ACC112 (cell line): ENCODE data around the gene TTC22.

Source experiments
- H2AFZ ChIP-seq: fragments of 200-600 bp; sonication (generic); one replicate; pipeline ENCODE4 v1.6.0; 2017; ENCODE audit warnings: antibody characterized with exemption, low read length; ENCODE audit not compliant: unreplicated experiment
- H3K27ac ChIP-seq: fragments of 200-600 bp; sonication (generic); 2 replicates; pipeline ENCODE4 v1.5.1; 2014; ENCODE audit warnings: low read depth, mild to moderate bottlenecking, antibody characterized with exemption, low read length, moderate library complexity
- H3K27me3 ChIP-seq: fragments of 200-600 bp; sonication (generic); 2 replicates; pipeline ENCODE4 v1.6.1; 2014; ENCODE audit warnings: mild to moderate bottlenecking, antibody characterized with exemption, low read length, moderate library complexity, mixed read lengths; ENCODE audit not compliant: insufficient read depth
- H3K36me3 ChIP-seq: fragments of 200-600 bp; sonication (generic); 2 replicates; pipeline ENCODE4 v1.6.1; 2016; ENCODE audit warnings: mild to moderate bottlenecking, antibody characterized with exemption, low read length, moderate library complexity, mixed read lengths; ENCODE audit not compliant: insufficient read depth
- H3K4me1 ChIP-seq: fragments of 200-600 bp; sonication (generic); one replicate; pipeline ENCODE4 v1.6.1; 2016; ENCODE audit warnings: low read length, mixed read lengths; ENCODE audit not compliant: insufficient read depth, unreplicated experiment, control insufficient read depth
- H3K4me3 ChIP-seq: fragments of 200-600 bp; sonication (generic); 2 replicates; pipeline ENCODE4 v1.5.1; 2014; ENCODE audit warnings: mild to moderate bottlenecking, low read depth, low read length
- H3K79me2 ChIP-seq: fragments of 200-600 bp; sonication (generic); one replicate; pipeline ENCODE4 v1.6.0; 2016; ENCODE audit warnings: low read length; ENCODE audit not compliant: control insufficient read depth, unreplicated experiment, insufficient read depth

TTC22 gene

DNA sequence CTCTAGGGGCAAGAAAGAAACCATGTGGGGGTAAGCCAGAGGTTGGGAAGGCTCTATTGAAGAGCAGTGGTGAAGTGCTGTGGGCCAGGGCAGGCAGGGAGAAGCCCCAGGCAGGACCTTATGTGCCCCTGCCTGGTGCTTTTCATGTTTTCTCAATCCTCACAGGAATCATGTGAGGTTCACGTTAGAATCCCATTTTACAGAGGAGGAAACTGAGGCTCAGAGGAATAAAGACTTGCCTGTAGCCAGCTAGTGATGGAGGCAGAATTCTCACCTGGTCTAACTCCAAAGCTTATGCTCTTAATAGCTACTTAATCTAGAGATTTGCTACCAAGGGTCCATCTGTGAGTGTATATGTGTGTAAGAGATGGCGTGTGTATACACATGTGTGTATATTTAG, 4.2 kb downstream of the TTC22 start:
- Histone ChIP-seq H3K79me2 (no peaks in the 10 kb centered on the region), H2AFZ (no peak overlapping the region), H3K4me3 (no peak overlapping the region), H3K36me3 (no peaks in the 10 kb centered on the region), H3K27ac (no peak overlapping the region), H3K27me3 (peaks cover 21% of the 10 kb centered on the region), H3K4me1 (peaks cover 26% of the 10 kb centered on the region)

DNA sequence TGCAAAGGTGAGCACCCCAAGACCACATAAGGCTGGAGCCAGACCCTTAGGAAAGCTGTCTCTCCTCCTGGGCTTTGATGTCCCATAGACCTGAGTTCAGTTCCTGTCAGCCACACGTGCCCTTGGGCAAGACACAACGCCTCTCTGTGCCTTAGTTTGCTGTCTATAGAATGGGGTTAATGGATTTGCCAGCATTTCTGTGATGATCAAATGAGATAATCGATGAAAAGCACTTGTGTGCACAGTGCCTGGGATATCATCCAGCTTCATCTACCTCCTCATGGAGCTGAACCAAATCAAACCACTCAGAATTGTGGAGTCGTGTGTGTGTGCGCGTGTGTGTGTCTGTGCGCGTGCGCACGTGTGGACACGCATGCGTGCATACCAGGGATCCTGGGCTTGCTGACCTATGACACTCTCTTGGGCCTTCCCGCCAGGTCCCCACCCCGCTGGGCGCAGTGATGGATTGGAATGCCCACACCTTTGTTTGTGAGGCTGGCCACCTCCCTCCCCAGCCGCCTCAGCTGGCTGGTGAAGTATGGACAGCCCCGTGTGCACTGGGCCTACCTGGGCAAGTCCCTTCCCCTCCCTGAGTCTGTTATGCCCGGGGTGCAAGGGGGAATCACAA, 5.2 kb downstream of the TTC22 start:
- H3K4me3 ChIP-seq: no peak overlapping the region
- H3K79me2 ChIP-seq: no peaks in the 10 kb centered on the region
- no peak overlapping the region for H3K27ac ChIP-seq
- H2AFZ ChIP-seq: no peak overlapping the region
- peaks cover 12% of the 10 kb centered on the region for H3K27me3 ChIP-seq
- peaks cover 26% of the 10 kb centered on the region for H3K4me1 ChIP-seq
- no peaks in the 10 kb centered on the region for H3K36me3 ChIP-seq

DNA sequence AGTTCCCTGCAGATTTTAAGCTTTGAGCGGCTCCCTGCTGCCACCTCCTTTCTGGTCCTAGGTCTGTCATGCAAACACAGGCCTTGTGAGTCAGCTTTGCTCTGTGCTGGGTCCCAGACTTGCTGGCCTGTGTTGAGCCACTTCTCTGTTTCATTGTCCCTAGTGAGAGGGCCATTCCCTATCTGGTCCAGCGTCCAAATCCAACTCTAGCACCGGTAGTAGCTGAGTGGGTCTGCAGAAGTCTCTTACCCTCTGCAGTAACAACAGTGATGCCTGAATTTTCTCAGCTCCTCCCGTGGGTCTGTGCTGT, 5.8 kb downstream of the TTC22 start:
- Histone ChIP-seq H3K27me3 (peaks cover 6% of the 10 kb centered on the region; the same call in 1 of the 2 replicates), H3K4me1 (peaks cover 26% of the 10 kb centered on the region), H3K79me2 (no peaks in the 10 kb centered on the region)

DNA sequence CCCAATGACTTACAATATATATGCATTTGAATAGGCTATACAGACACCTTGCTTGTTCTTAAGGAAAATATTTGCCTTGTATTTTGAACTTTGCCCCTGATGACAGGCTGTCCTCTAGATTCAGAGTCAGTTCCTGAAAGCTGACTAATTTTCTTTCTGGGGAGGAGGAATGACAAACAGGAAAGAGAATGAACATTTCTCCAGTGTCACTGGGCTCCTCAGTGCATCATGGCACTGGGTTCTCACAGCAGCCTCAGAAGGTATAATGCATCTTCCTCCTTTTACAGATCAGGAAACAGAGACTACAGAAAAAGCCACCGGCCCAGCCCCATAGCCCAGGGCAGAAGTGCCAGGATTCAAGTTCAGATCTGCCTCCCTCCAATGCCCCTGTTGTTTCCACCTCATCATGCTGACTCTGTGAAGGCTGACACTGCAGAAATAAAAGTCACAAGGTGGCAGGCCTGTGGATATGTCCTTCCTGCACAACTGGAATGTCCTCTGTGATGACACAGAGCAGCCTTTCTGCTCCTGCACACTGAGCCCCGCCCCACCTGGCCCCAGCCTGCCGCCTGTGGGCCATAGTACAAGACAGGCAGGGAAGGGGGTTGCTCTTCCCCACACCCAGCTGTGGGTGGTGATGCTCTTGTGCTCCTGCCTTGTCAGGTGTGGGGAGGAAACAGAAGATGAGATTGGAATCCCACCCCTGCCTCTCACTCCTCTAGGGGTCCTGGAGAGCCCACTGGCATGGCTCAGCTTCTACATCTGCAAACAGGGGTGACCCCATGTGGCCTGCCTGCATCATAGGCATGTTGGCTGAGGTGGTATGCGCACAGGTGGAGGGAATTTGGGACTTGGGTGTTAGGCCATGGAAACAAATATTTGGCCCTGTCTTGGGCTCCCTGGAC, 6.4 kb downstream of the TTC22 start:
- peak overlapping the region; percentile 31 for H2AFZ ChIP-seq
- peaks cover 26% of the 10 kb centered on the region for H3K4me1 ChIP-seq
- no peaks in the 10 kb centered on the region for H3K36me3 ChIP-seq
- no peaks in the 10 kb centered on the region for H3K79me2 ChIP-seq
- no peak overlapping the region for H3K4me3 ChIP-seq
- peaks cover 6% of the 10 kb centered on the region; the same call in 1 of the 2 replicates for H3K27me3 ChIP-seq
- peak overlapping the region; percentile 65 for H3K27ac ChIP-seq

More for the DNA sequence above, 5.8 kb downstream of the TTC22 start:
- Histone ChIP-seq H3K36me3 (no peaks in the 10 kb centered on the region), H2AFZ (no peak overlapping the region), H3K4me3 (no peak overlapping the region), H3K27ac (no peak overlapping the region; the same call in 1 of the 2 replicates)

DNA sequence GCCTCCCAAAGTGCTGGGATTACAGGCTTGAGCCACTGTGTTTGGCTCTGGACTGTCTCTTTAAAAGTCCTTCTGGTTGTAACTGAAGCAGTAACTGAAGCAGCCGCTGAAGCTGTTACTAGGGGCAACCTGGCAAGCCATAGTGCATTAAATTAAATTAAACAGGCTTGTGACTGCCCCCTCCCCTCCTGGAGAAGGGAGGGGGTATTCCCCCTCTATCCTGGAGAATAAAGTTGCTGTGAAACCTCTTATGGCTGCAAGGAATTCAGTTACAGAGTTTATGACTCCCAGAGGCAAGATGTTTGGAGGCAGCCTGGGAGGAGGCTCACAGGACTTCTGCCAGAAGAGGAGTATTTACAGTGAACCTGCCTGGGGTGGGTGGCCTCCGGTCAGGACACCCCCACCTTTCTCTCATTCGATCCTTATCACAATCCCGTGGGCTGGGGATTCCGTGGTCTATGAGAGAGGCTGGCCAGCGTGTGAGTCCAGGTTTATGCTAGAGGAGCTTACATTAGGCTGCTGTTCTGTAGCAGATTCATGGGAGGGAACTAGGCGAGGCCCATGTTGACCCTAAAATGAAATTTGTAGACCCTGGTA, 8.3 kb downstream of the TTC22 start:
- Histone ChIP-seq H3K27me3 (peaks cover 17% of the 10 kb centered on the region; the same call in 1 of the 2 replicates), H2AFZ (no peak overlapping the region), H3K4me3 (no peak overlapping the region), H3K4me1 (peaks cover 18% of the 10 kb centered on the region), H3K36me3 (no peaks in the 10 kb centered on the region), H3K79me2 (no peaks in the 10 kb centered on the region), H3K27ac (no peak overlapping the region)

DNA sequence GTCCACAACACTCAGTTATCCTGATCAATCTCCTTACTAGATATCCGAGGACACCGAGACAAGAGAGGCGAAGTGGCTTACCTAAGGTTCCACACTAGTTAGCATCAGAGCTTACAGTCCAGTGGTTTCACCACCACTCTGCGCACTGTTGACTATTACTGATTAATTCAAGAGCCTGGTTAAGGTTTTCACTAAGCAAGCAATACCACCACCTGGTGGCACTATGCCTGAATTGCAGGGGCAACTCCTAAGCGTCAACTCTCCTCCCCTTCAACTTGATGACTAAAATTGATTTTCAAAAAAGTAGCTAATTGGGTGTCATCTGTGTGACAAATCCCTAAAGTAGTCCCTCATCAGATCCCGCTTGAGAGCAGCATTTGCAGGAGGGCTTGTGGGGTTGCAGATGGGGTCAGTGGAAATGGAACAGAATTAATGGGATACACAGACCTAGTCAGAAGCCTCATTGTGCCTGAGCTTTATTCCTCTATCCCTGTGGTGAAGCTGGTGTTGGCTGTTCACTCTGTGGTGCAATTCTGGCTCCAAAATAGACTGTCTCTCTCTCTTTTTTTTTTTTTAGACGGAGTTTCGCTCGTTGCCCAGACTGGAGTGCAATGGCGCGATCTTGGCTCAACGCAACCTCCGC, 9.1 kb downstream of the TTC22 start:
- Histone ChIP-seq H3K79me2 (no peaks in the 10 kb centered on the region), H3K4me3 (no peak overlapping the region), H3K27me3 (peaks cover 20% of the 10 kb centered on the region; the same call in 1 of the 2 replicates), H3K4me1 (peaks cover 18% of the 10 kb centered on the region), H2AFZ (no peak overlapping the region), H3K36me3 (no peaks in the 10 kb centered on the region), H3K27ac (no peak overlapping the region)

DNA sequence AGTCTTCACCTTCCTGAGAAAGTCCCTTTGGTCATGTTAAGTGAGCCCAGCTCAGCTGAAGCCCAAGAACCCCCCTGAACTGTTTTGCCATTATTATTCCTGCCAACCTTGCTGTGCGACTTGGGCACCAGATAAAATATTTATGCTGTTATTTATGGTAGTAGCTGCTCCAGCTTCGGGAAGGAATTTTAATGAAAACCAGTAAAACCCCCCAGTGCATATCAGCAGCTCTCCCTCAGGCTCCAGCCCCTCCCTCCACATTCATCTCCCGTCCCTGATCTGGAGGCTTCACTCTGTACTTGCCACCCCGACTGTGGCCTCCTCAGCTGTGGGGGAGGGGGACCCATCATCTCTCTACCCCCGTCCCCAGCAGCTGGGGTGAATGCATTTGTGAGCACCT, 12.7 kb downstream of the TTC22 start:
- H3K36me3 ChIP-seq: no peaks in the 10 kb centered on the region
- H3K4me1 ChIP-seq: no peaks in the 10 kb centered on the region
- no peaks in the 10 kb centered on the region for H3K79me2 ChIP-seq
- H3K27ac ChIP-seq: no peak overlapping the region
- H3K27me3 ChIP-seq: peaks cover 31% of the 10 kb centered on the region; the same call in 1 of the 2 replicates
- H3K4me3 ChIP-seq: no peak overlapping the region
- no peak overlapping the region for H2AFZ ChIP-seq

DNA sequence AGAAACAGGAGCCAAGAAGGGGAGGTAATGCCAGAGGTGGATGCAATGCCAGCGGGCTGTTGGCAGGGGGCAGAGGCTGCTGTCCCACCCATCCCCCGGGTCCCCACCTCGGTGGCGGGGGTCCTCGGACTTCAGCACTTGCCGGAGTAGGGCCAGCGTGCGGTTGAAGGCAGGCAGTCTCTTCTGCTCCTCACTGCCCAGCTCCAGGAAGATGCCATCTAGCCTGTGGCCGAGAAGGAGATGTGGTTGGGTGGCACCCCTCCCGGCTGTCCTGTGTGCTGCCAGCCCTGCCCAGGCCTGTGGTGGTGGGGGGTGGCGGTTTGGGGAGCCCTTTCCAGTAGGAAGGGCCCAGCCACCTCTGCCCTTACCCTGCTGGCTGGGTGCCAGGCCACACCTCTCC, 13.5 kb downstream of the TTC22 start:
- Histone ChIP-seq H3K27me3 (peaks cover 39% of the 10 kb centered on the region), H3K36me3 (no peaks in the 10 kb centered on the region), H3K27ac (no peak overlapping the region), H3K79me2 (no peaks in the 10 kb centered on the region), H2AFZ (no peak overlapping the region), H3K4me3 (no peak overlapping the region), H3K4me1 (no peaks in the 10 kb centered on the region)

DNA sequence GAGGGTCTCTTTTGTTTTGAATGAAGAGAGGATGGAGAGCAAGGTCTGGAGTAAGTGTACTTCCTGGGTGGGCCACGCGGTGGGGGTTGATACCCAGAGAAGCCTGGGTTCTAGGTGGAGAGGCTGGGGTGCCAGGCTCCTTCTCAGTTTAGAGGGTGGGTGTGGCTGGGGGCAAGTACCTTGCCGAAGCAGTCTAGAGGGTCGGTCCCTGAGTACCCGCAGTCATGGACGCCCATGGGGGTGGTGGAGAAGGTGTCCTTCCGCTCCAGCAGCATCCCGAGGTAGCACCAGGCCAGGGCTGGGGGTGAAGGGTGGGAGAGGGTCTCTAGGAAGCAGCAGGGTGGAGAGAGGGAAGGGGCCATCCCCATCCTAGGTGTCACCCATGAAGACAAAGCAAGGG, 14.3 kb downstream of the TTC22 start:
- Histone ChIP-seq H2AFZ (no peak overlapping the region), H3K27me3 (peaks cover 48% of the 10 kb centered on the region), H3K27ac (no peak overlapping the region), H3K4me3 (no peak overlapping the region), H3K4me1 (no peaks in the 10 kb centered on the region), H3K79me2 (no peaks in the 10 kb centered on the region), H3K36me3 (no peaks in the 10 kb centered on the region)

DNA sequence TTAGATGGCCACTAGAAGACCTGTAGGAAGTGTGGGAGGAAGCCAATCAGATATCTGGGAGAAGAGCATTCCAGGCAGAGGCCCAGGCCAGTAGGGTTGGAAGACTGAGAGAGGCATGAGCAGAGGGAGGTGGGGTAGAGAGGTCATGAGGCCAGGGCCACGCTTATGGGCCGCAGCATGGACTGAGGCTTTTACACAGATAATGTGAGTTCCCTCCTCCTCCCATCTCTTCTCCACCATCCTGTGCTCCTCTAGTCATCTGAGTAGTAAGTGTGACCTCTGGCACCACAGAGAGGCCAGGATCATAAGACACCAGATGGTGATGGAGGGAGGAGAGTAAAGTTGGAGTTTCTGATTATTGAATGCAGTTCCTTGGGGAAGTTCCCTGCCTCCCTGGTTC, 17.1 kb downstream of the TTC22 start:
- no peaks in the 10 kb centered on the region for H3K79me2 ChIP-seq
- H3K4me1 ChIP-seq: no peaks in the 10 kb centered on the region
- peaks cover 57% of the 10 kb centered on the region for H3K27me3 ChIP-seq
- H3K27ac ChIP-seq: no peak overlapping the region
- H2AFZ ChIP-seq: no peak overlapping the region
- H3K36me3 ChIP-seq: no peaks in the 10 kb centered on the region
- no peak overlapping the region for H3K4me3 ChIP-seq
